ENCODE measurements around the gene CDK14.

The CDK14 gene

DNA sequence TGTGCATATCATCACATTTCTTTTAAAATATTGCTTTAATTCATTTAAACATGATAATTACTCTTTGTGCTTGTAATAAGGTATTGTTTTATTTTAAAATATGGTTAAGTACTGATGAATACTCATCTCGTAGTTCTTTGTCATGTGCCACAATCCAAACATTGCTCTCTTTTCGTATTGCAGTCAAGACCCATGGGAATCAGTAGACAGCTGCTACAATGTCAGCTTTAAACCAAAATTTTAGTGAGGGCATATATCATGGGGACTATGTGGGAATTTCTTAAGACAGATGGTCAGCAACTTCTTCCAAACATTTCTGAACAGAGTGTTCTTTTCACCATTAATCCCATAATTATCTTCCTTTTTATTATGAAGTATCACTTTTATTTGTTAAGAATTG, 590.9 kb downstream of the CDK14 start:
- TF ChIP-seq REST (IDR thresholded peaks at IDR 0.05; ENCODE audit: insufficient read depth in 1 of 2, low read depth in 2 of 2, low read length in 2 of 2) (no peak), FOXP2 (optimal IDR thresholded peaks at IDR 0.05; ENCODE audit: borderline replicate concordance, extremely low read depth, extremely low read length, insufficient read depth) (no peak)

- TF ChIP-seq SIN3A (IDR thresholded peaks at IDR 0.05; ENCODE audit: borderline replicate concordance, insufficient read depth, low read length) = no peak
- TF ChIP-seq REST (IDR thresholded peaks at IDR 0.05; ENCODE audit: insufficient read depth in 1 of 2, low read depth in 2 of 2, low read length in 2 of 2) = no peak
- no peak for TF ChIP-seq TAF1 (IDR thresholded peaks at IDR 0.05; ENCODE audit: borderline replicate concordance, insufficient read depth, low read length)
- no peak for TF ChIP-seq FOXP2 (optimal IDR thresholded peaks at IDR 0.05; ENCODE audit: borderline replicate concordance, extremely low read depth, extremely low read length, insufficient read depth)
- TF ChIP-seq POLR2AphosphoS5 (IDR thresholded peaks at IDR 0.05; ENCODE audit: low read depth, low read length) = no peak
Measured at GRCh38 chr7:91191771-91192170, 595.6 kb downstream of the CDK14 start.

GRCh38 chr7:91193141-91193540, 597.0 kb downstream of the CDK14 start:
- no peak for TF ChIP-seq SIN3A (IDR thresholded peaks at IDR 0.05; ENCODE audit: borderline replicate concordance, insufficient read depth, low read length)
- TF ChIP-seq FOXP2 (optimal IDR thresholded peaks at IDR 0.05; ENCODE audit: borderline replicate concordance, extremely low read depth, extremely low read length, insufficient read depth) = no peak

- TF ChIP-seq REST (IDR thresholded peaks at IDR 0.05; ENCODE audit: insufficient read depth in 1 of 2, low read depth in 2 of 2, low read length in 2 of 2) (no peak), FOXP2 (optimal IDR thresholded peaks at IDR 0.05; ENCODE audit: borderline replicate concordance, extremely low read depth, extremely low read length, insufficient read depth) (no peak), POLR2AphosphoS5 (IDR thresholded peaks at IDR 0.05; ENCODE audit: low read depth, low read length) (no peak), TAF1 (IDR thresholded peaks at IDR 0.05; ENCODE audit: borderline replicate concordance, insufficient read depth, low read length) (no peak), SIN3A (IDR thresholded peaks at IDR 0.05; ENCODE audit: borderline replicate concordance, insufficient read depth, low read length) (no peak)
Measured at GRCh38 chr7:91194841-91195240, 598.7 kb downstream of the CDK14 start.

GRCh38 chr7:91196058-91196457, 599.9 kb downstream of the CDK14 start:
- TF ChIP-seq FOXP2 (optimal IDR thresholded peaks at IDR 0.05; ENCODE audit: borderline replicate concordance, extremely low read depth, extremely low read length, insufficient read depth) (no peak), POLR2AphosphoS5 (IDR thresholded peaks at IDR 0.05; ENCODE audit: low read depth, low read length) (no peak), REST (IDR thresholded peaks at IDR 0.05; ENCODE audit: insufficient read depth in 1 of 2, low read depth in 2 of 2, low read length in 2 of 2) (no peak), TAF1 (IDR thresholded peaks at IDR 0.05; ENCODE audit: borderline replicate concordance, insufficient read depth, low read length) (no peak), SIN3A (IDR thresholded peaks at IDR 0.05; ENCODE audit: borderline replicate concordance, insufficient read depth, low read length) (no peak)

All from PFSK-1 (cell line).